H1 (cell line): Measurements from ENCODE around the gene GMEB1. TPM values are rescaled to one million over a fixed set of nuclear protein-coding genes. Genes with fewer than 3 reads are reported as not detected.

ENCODE experiments used
- CTCF ChIA-PET: fragments of 300-600 bp; sonication (Branson Sonifier 250); formaldehyde crosslinking; loops from one replicate; lab custom pipeline; 2021; ENCODE audit not compliant: partially characterized antibody; lab: Charles Lee
- POLR2A ChIA-PET: fragments of 300-600 bp; sonication (Branson Sonifier 250); formaldehyde crosslinking; loops from one replicate; lab custom pipeline; 2021; ENCODE audit warnings: inconsistent platforms; ENCODE audit not compliant: partially characterized antibody; lab: Charles Lee
- DNase-seq, 2 experiments: peaks; one replicate each; pipeline versions ENCODE4 v3.0.0 to v3.0.0-alpha.2; 2010 to 2022; ENCODE audit warnings: low spot score in 2 of 2, low read depth in 1 of 2, mixed read lengths in 1 of 2
- FAIRE-seq: peaks from 2 replicates; lab custom pipeline; 2011; peaks lifted over from hg19 to GRCh38; lab: Jason Lieb, UNC
- H2AFZ ChIP-seq: 2 replicates; pipeline ENCODE4 v1.8.1; 2012; ENCODE audit warnings: low read length, inconsistent platforms
- H2AK5ac ChIP-seq: 2 replicates; pipeline ENCODE4 v1.6.1; 2013; ENCODE audit warnings: low read depth, low read length
- H2BK120ac ChIP-seq: replicated peaks from 2 replicates; pipeline ENCODE3; 2013; ENCODE audit warnings: low read depth, low read length, inconsistent platforms
- H2BK12ac ChIP-seq: 2 replicates; pipeline ENCODE4 v1.6.1; 2013; ENCODE audit warnings: low read depth, low read length
- H2BK15ac ChIP-seq: 2 replicates; pipeline ENCODE4 v1.6.1; 2013; ENCODE audit warnings: low read length
- H2BK20ac ChIP-seq: 2 replicates; pipeline ENCODE4 v1.6.1; 2013; ENCODE audit warnings: low read length
- H2BK5ac ChIP-seq: 2 replicates; pipeline ENCODE4 v1.6.1; 2013; ENCODE audit warnings: low read depth, low read length
- H3K14ac ChIP-seq: 2 replicates; pipeline ENCODE4 v1.6.1; 2013; ENCODE audit warnings: inconsistent platforms; ENCODE audit not compliant: insufficient read length
- H3K18ac ChIP-seq: 2 replicates; pipeline ENCODE4 v1.6.1; 2013; ENCODE audit warnings: low read length; ENCODE audit errors: extremely low read depth
- H3K23ac ChIP-seq: 2 replicates; pipeline ENCODE4 v1.6.1; 2013; ENCODE audit warnings: inconsistent platforms; ENCODE audit not compliant: insufficient read length
- H3K23me2 ChIP-seq: 2 replicates; pipeline ENCODE4 v1.6.1; 2013; ENCODE audit warnings: low read depth, low read length
- H3K27ac ChIP-seq: 2 replicates; pipeline ENCODE4 v1.6.1; 2011; ENCODE audit warnings: low read depth, low read length, inconsistent platforms
- H3K27me3 ChIP-seq, 4 experiments: replicated peaks in 1 of 4; 1 replicate in 1 of 4; 2 replicates in 3 of 4; pipeline versions ENCODE4 v1.6.1 to v1.8.1; 2011 to 2013; ENCODE audit warnings: low read length in 3 of 4, mild to moderate bottlenecking in 3 of 4, inconsistent platforms in 2 of 4, mixed read lengths in 2 of 4, moderate library complexity in 1 of 4; ENCODE audit not compliant: control insufficient read depth in 3 of 4, insufficient read depth in 3 of 4; ENCODE audit errors: extremely low read depth in 1 of 4
- H3K36me3 ChIP-seq, 4 experiments: 2 replicates each; pipeline versions ENCODE4 v1.6.1 to v1.8.1; 2011 to 2013; ENCODE audit warnings: mild to moderate bottlenecking in 4 of 4, low read length in 3 of 4, moderate library complexity in 2 of 4, control low read depth in 1 of 4, inconsistent platforms in 1 of 4; ENCODE audit not compliant: insufficient read depth in 4 of 4, control insufficient read depth in 2 of 4
- H3K4ac ChIP-seq: replicated peaks from 2 replicates; pipeline ENCODE3; 2013; ENCODE audit warnings: low read length, low read depth, mixed read lengths, inconsistent platforms; ENCODE audit not compliant: insufficient read length
- H3K4me1 ChIP-seq, 4 experiments: replicated peaks in 1 of 4; 1 replicate in 1 of 4; 2 replicates in 3 of 4; pipeline versions ENCODE4 v1.6.1 to v1.8.1; 2011 to 2013; ENCODE audit warnings: low read length in 3 of 4, inconsistent platforms in 2 of 4, mixed read lengths in 1 of 4; ENCODE audit not compliant: insufficient read depth in 4 of 4, control insufficient read depth in 3 of 4
- H3K4me2 ChIP-seq, 2 experiments: 2 replicates each; pipeline versions ENCODE4 v1.6.1 to v1.8.1; 2011 to 2013; ENCODE audit warnings: low read depth in 2 of 2, low read length in 2 of 2, control low read depth in 1 of 2, inconsistent platforms in 1 of 2, mild to moderate bottlenecking in 1 of 2; ENCODE audit not compliant: insufficient read depth in 1 of 2
- H3K4me3 ChIP-seq, 4 experiments: fragments of 200-600, 300-600 bp in 1 of 4; sonication (generic), shearing (Covaris generic), sonication (Bioruptor Twin) in 1 of 4; 2 replicates each; pipeline versions ENCODE4 v1.5.1 to v1.8.1; 2011 to 2016; ENCODE audit warnings: low read length in 4 of 4, low read depth in 3 of 4, control low read depth in 2 of 4, inconsistent platforms in 2 of 4, mild to moderate bottlenecking in 2 of 4, mixed read lengths in 1 of 4, moderate library complexity in 1 of 4; ENCODE audit not compliant: insufficient read depth in 2 of 4; ENCODE audit errors: extremely low read depth in 1 of 4
- H3K56ac ChIP-seq: replicated peaks from 2 replicates; pipeline ENCODE3; 2013; ENCODE audit warnings: low read depth, mild to moderate bottlenecking, mixed read lengths, low read length, inconsistent platforms; ENCODE audit not compliant: insufficient read length
- H3K79me1 ChIP-seq: 2 replicates; pipeline ENCODE4 v1.6.1; 2013; ENCODE audit warnings: low read depth, low read length, control low read depth
- H3K79me2 ChIP-seq, 2 experiments: 2 replicates each; pipeline versions ENCODE4 v1.6.1 to v1.8.1; 2012 to 2013; ENCODE audit warnings: low read length in 2 of 2, mild to moderate bottlenecking in 2 of 2, inconsistent platforms in 1 of 2; ENCODE audit not compliant: insufficient read depth in 2 of 2, control insufficient read depth in 1 of 2
- H3K9ac ChIP-seq, 4 experiments: replicated peaks in 1 of 4; 1 replicate in 1 of 4; 2 replicates in 3 of 4; pipeline versions ENCODE4 v1.6.1 to v1.8.1; 2011 to 2013; ENCODE audit warnings: low read depth in 3 of 4, low read length in 3 of 4, control low read depth in 2 of 4, mild to moderate bottlenecking in 2 of 4, moderate library complexity in 2 of 4, inconsistent platforms in 1 of 4; ENCODE audit errors: extremely low read depth in 1 of 4
- H3K9me3 ChIP-seq, 2 experiments: 2 replicates each; pipeline versions ENCODE4 v1.6.1 to v1.8.1; 2012 to 2013; ENCODE audit warnings: mild to moderate bottlenecking in 2 of 2, moderate library complexity in 2 of 2, control low read depth in 1 of 2, inconsistent platforms in 1 of 2, low read depth in 1 of 2, low read length in 1 of 2, mixed read lengths in 1 of 2; ENCODE audit not compliant: insufficient read depth in 2 of 2
- H4K20me1 ChIP-seq, 2 experiments: replicated peaks in 1 of 2; 2 replicates each; pipeline versions ENCODE3 to v1.8.1; 2011 to 2013; ENCODE audit warnings: inconsistent platforms in 2 of 2, low read length in 2 of 2, mild to moderate bottlenecking in 1 of 2; ENCODE audit not compliant: insufficient read depth in 2 of 2, control insufficient read depth in 1 of 2
- H4K5ac ChIP-seq: 2 replicates; pipeline ENCODE4 v1.6.1; 2013; ENCODE audit warnings: low read length, low read depth, mixed read lengths, inconsistent platforms; ENCODE audit not compliant: insufficient read length
- H4K8ac ChIP-seq: 2 replicates; pipeline ENCODE4 v1.8.0; 2013; ENCODE audit warnings: mild to moderate bottlenecking, moderate library complexity, low read length, inconsistent platforms; ENCODE audit not compliant: insufficient read depth; ENCODE audit errors: extremely low read depth
- H4K91ac ChIP-seq: replicated peaks from 2 replicates; pipeline ENCODE3; 2013; ENCODE audit warnings: low read length, mixed read lengths, inconsistent platforms; ENCODE audit not compliant: insufficient read length
- ASH2L ChIP-seq: fragments of 200-600, 300-600 bp; sonication (generic); IDR thresholded peaks from one replicate; pipeline ENCODE4 v1.7.1; 2017; ENCODE audit warnings: low read length
- CEBPB ChIP-seq: IDR thresholded peaks from 2 replicates; pipeline ENCODE4 v1.6.1; 2012; ENCODE audit warnings: low read depth, low read length
- EP300 ChIP-seq, 2 experiments: IDR thresholded peaks; 1 replicate in 1 of 2; 2 replicates in 1 of 2; pipeline ENCODE4 v1.6.1; 2011 to 2012; ENCODE audit warnings: low read depth in 2 of 2, low read length in 2 of 2, mild to moderate bottlenecking in 2 of 2, borderline replicate concordance in 1 of 2, inconsistent platforms in 1 of 2, moderate library complexity in 1 of 2
- SIN3A ChIP-seq, 2 experiments: IDR thresholded peaks in 1 of 2; conservative IDR thresholded peaks in 1 of 2; 2 replicates each; pipeline ENCODE4 v1.6.1; 2011 to 2012; ENCODE audit warnings: low read length in 2 of 2, improper control_type of control experiment in 1 of 2, low read depth in 1 of 2, mild to moderate bottlenecking in 1 of 2
- SIX5 ChIP-seq: IDR thresholded peaks from 2 replicates; pipeline ENCODE4 v1.6.1; 2011; ENCODE audit warnings: mild to moderate bottlenecking, low read depth, low read length
- ZNF274 ChIP-seq: IDR thresholded peaks from 2 replicates; pipeline ENCODE4 v1.7.0; 2012; ENCODE audit warnings: low read length, borderline replicate concordance; ENCODE audit errors: extremely low read depth
- WGBS, 2 experiments: shearing (Covaris generic) in 1 of 2; methylation state at CpG; one replicate each; pipeline versions ENCODE4 v1.1.6 to v1.1.7; 2013 to 2015; ENCODE audit warnings: low lambda C conversion rate in 2 of 2, mixed read lengths in 2 of 2, inconsistent platforms in 1 of 2, low coverage in 1 of 2, missing lambda C conversion rate in 1 of 2; ENCODE audit not compliant: insufficient replicate concordance in 2 of 2, insufficient coverage in 1 of 2, insufficient read length in 1 of 2; ENCODE audit errors: extremely low coverage in 1 of 2, missing lambda C conversion rate in 1 of 2; 5-methylcytosine and 5-hydroxymethylcytosine counted together
- polyA plus RNA-seq, 7 experiments: library from polyadenylated mRNA; depleted of rRNA in 3 of 7; stranded (reverse) in 5 of 7; unstranded in 2 of 7; fragments of >200 nt in 5 of 7; fragments of 200-250 nt in 2 of 7; gene quantifications; 1 replicate in 5 of 7; 2 replicates in 1 of 7; 4 replicates in 1 of 7; pipeline versions ENCODE4 v1.2.1 to v1.2.3, GENCODE V29; 2011 to 2013; ENCODE audit warnings: missing spikeins in 2 of 7, mixed read lengths in 2 of 7
- total RNA-seq: library from RNA; stranded (reverse); fragmentation: NEBNext Ultra II Directional; extraction: Animal tissue kit (Norgen Biotek cat#: 25700); gene quantifications from 2 replicates; pipeline ENCODE4 v1.2.1, GENCODE V29; 2021
- TF ChIP-seq, protein P1 (sequence below): IDR thresholded peaks from 2 replicates; pipeline ENCODE4 v1.6.1; 2012; ENCODE audit warnings: inconsistent platforms
- TF ChIP-seq, protein P2 (sequence below): IDR thresholded peaks from 2 replicates; pipeline ENCODE4 v1.6.1; 2012; ENCODE audit warnings: inconsistent platforms
- TF ChIP-seq, protein P3 (sequence below): IDR thresholded peaks from 2 replicates; pipeline ENCODE4 v1.6.1; 2011; ENCODE audit warnings: low read length, improper control_type of control experiment

Gene GMEB1
- total and polyA plus RNA-seq, 2 of the 8 experiments (the other 6 are each of a cell fraction or from before 2014, with no cell fraction given), result 13.3 to 26.2 TPM

DNA sequence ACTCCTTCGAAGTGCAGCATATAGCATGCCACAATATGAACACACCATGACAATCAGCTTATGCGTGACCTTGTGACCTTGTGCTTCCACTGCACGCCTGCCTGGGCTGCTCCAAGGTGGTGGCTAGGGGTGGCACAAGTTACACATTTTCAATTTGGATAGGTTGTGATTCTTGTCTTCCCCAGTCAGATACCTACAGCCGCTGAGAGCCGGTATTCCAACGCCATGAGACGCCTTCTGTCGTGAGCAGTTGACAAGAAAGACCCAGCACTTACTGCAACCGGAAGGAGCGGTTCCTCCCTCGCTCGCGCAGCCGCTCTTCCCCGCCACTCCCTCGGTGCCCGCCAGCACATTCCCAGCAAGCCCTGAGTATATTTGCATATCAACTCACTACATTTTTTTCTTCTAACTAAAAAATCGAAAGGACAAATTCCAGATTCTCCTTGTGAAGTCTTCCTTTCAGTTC lies 20.5 kb upstream of the GMEB1 start:
- peak overlapping the region; percentile 40 to 88 (median 66) for H3K9ac ChIP-seq
- H4K8ac ChIP-seq, result peak overlapping the region; percentile 63
- H4K5ac ChIP-seq, result peak overlapping the region; percentile 90
- peak overlapping the region; percentile 61 for H3K56ac ChIP-seq
- peaks cover 0 to 5% (median 4%) of the 10 kb centered on the region in 4 experiments; a peak in 4 of 7 replicates for H3K4me1 ChIP-seq
- peak; percentile 76 to 90 for DNase-seq
- no peaks in the 10 kb centered on the region for H3K9me3 ChIP-seq
- no peak for FAIRE-seq
- 12% methylated on average over 18 of the region's 18 CpGs; no CpG with 5 or more reads in 1 of the 2 experiments for WGBS, 2 experiments
- H3K36me3 ChIP-seq, result no peaks in the 10 kb centered on the region
- no peak overlapping the region for H2BK15ac ChIP-seq
- peak overlapping the region; percentile 99 for H3K27ac ChIP-seq
- peak overlapping the region; percentile 95 for H2BK5ac ChIP-seq
- CTCF ChIA-PET, result interaction anchor here (0.6 to 1.1 kb wide), 3 partner anchors 88 to 254 kb away, joined by 3 to 6 read pairs (median 3); partner anchors contain the start of gene YTHDF2
- no peak overlapping the region for H3K14ac ChIP-seq
- H2BK120ac ChIP-seq, result peak overlapping the region; percentile 8
- H2AK5ac ChIP-seq, result 0 out of 2 replicates have a peak overlapping the region, but pooled peaks have one; percentile 69
- H4K20me1 ChIP-seq, result no peaks in the 10 kb centered on the region
- no peaks in the 10 kb centered on the region for H3K79me1 ChIP-seq
- H3K4me2 ChIP-seq, result peak overlapping the region; percentile 77 to 85
- no peaks in the 10 kb centered on the region for H3K79me2 ChIP-seq
- H3K23me2 ChIP-seq, result peaks cover 3% of the 10 kb centered on the region; the same call in 1 of the 2 replicates
- peak overlapping the region; percentile 56 for H4K91ac ChIP-seq
- H3K4ac ChIP-seq, result peak overlapping the region; percentile 87
- 0 out of 2 replicates have a peak overlapping the region, but pooled peaks have one; percentile 15 for H2AFZ ChIP-seq
- H2BK20ac ChIP-seq, result no peak overlapping the region
- no peak overlapping the region for H3K23ac ChIP-seq
- POLR2A ChIA-PET, result interaction anchor here (0.6 to 9.3 kb wide), 48 partner anchors 8 to 408 kb away, joined by 3 to 132 read pairs (median 5); partner anchors contain the start of genes GMEB1, MED18, PHACTR4 and RCC1
- H3K18ac ChIP-seq, result 0 out of 2 replicates have a peak overlapping the region, but pooled peaks have one; percentile 16
- no peaks in the 10 kb centered on the region for H3K27me3 ChIP-seq
- H2BK12ac ChIP-seq, result 0 out of 2 replicates have a peak overlapping the region, but pooled peaks have one; percentile 10
- H3K4me3 ChIP-seq, result peak overlapping the region; percentile 41 to 57 (median 45)
- TF ChIP-seq ZNF274, result no peak
- TF ChIP-seq, protein P1, sequence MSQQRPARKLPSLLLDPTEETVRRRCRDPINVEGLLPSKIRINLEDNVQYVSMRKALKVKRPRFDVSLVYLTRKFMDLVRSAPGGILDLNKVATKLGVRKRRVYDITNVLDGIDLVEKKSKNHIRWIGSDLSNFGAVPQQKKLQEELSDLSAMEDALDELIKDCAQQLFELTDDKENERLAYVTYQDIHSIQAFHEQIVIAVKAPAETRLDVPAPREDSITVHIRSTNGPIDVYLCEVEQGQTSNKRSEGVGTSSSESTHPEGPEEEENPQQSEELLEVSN, result peak; percentile 9; the same call in 1 of the 2 replicates
- TF ChIP-seq, protein P2, sequence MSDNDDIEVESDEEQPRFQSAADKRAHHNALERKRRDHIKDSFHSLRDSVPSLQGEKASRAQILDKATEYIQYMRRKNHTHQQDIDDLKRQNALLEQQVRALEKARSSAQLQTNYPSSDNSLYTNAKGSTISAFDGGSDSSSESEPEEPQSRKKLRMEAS, result peak; percentile 23; the same call in 1 of the 2 replicates
- peak in 1 of 2 experiments; percentile 62; a peak in 1 of 3 replicates for TF ChIP-seq EP300 (IDR thresholded peaks at IDR 0.05; ENCODE audit: borderline replicate concordance in 1 of 2, low read depth in 2 of 2, low read length in 2 of 2)
- peak; percentile 66 for TF ChIP-seq ASH2L
- TF ChIP-seq SIN3A (conservative IDR thresholded peaks at IDR 0.05 in 1 of 2, IDR thresholded peaks at IDR 0.05 in 1 of 2; ENCODE audit: low read depth in 1 of 2, low read length in 2 of 2), result 0 out of 4 replicates have a peak, but pooled peaks of 1 of the 2 experiments have one; percentile 34
- TF ChIP-seq, protein P3, sequence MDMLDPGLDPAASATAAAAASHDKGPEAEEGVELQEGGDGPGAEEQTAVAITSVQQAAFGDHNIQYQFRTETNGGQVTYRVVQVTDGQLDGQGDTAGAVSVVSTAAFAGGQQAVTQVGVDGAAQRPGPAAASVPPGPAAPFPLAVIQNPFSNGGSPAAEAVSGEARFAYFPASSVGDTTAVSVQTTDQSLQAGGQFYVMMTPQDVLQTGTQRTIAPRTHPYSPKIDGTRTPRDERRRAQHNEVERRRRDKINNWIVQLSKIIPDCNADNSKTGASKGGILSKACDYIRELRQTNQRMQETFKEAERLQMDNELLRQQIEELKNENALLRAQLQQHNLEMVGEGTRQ, result no peak
- TF ChIP-seq SIX5, result no peak
- no peak for TF ChIP-seq CEBPB
